HG02798 (cell line): ENCODE data around the gene GALNT16.
"Not testable (repeated sequence)": the region's sequence is repeated elsewhere in the genome, so short reads cannot be mapped to it uniquely, and the experiment has no call there.

Source experiments
- ATAC-seq: cut with Tn5 transposase; IDR thresholded peaks from one replicate; pipeline ENCODE4 v1.9.1; 2021; ENCODE audit warnings: mild to moderate bottlenecking; ENCODE audit not compliant: unreplicated experiment, poor library complexity

The GALNT16 gene

DNA sequence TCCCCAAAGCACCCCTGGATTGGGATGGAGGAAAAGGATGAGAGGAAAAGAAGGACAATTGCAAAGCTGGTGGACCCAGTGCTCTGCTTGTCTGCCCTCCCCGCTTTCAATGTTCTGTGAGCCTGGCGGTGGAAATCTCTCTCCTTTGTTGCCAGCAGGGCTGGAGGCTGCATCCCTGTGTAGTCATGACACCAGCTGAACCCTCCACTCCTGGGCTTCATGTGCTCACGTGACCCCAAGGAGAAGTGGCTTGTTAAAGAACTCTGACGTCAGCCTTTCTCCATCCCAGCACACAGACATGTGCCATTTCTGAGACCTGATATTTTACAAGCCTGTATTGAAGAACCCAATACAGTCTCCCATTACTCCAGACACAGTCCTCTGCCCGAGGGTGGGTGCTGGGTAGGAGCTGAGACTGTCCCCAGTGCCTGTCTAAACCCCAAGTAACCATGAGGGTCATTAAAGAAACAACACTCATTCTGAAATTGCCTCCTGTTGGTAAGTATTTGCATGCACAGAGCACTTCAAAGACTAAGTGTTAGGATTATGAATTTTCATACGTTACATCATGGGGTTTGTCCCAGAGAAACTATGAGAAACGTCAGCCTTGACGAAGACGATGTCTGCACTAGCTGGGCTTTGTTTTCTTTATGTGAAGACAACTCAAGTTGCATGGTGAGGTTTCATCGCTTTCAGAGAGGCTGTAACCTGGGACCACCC, 21.7 kb downstream of the GALNT16 start:
- ATAC-seq, result peak; percentile 67

GRCh38 chr14:69282448-69282847, 22.5 kb downstream of the GALNT16 start:
- ATAC-seq, result no peak

DNA sequence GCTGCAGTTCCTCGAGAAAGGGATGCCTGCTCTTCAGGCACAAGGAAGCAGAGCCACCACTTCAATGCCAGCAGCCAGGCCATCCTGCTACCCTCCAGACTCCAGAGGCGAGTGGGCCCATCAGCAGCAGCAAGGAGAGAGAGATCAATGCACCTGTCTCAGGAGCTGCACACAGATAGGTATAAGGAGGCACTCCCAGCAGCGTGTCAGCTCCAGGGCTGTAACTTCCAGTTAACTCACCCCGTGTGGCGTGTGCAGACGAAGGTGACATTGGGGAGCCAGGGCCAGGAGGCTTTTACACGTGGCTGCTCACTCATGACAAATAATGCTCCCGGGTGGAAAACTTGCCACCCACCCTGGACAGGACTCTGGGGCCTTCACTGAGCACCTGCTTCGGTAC, 24.2 kb downstream of the GALNT16 start:
- no peak for ATAC-seq

DNA sequence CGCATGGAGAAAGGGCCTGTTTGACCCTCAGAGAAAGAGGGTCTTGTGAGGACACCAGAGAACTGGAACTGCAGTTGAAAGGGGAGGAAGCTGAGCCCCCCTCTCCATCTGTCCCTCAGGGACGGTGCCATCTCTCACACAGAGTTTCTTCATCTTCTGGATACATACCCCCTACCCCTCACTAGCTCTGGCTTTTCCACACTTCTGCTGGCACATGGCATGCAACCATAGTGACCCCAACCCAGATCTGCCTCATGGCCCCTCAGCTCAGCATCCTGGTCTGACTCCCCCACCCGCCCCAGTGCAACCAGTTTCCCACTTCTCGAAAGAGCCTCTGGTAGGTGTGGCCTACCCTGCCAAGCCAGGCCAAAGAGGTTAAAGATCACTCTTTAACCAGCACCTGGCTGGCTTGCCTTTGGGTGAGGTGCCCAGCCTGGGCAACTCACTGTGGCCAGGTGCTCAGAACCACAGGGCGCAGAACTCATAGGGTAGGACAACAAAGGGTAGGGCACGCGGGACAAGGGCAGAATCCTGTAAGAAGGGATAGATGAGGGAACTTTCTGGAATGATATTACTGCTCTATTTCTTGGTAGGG, 25.8 kb downstream of the GALNT16 start:
- no peak for ATAC-seq

- ATAC-seq, result no peak
Measured at GRCh38 chr14:69287098-69288010, 27.4 kb downstream of the GALNT16 start.

GRCh38 chr14:69288011-69288771, 28.2 kb downstream of the GALNT16 start:
- no peak for ATAC-seq

- ATAC-seq, result no peak
Measured at GRCh38 chr14:69288956-69289705, 29.2 kb downstream of the GALNT16 start.

DNA sequence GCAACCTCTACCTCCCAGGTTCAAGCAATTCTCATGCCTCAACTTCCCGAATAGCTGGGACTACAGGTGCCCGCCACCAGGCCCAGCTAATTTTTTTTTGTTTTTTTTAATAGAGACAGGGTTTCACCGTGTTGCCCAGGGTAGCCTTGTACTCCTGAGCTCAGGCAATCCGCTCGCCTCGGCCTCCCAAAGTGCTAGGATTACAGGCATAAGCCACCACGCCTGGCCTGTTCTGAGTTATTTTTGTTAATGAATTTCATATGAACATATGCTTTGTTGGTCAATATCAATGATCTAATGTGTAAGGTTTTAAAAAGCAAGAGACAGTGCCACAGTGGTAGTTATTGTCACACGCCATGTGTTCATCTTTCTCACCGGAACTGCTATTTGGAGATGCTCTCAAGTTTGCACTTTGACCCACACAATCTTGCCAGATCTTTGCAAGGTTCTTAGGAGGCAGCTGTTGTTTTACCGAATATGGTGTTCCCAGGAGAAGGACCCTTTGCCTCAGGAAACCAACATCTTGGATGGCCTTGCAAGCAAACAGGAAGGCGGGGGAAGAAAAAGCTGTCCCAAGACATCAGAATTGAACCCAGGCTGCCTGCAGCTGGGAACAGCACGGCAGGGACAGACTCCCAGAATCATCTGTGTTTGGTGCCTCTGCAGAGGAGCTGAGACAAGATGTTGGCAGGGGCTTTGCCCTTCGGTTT, 30.0 kb downstream of the GALNT16 start:
- no peak for ATAC-seq

DNA sequence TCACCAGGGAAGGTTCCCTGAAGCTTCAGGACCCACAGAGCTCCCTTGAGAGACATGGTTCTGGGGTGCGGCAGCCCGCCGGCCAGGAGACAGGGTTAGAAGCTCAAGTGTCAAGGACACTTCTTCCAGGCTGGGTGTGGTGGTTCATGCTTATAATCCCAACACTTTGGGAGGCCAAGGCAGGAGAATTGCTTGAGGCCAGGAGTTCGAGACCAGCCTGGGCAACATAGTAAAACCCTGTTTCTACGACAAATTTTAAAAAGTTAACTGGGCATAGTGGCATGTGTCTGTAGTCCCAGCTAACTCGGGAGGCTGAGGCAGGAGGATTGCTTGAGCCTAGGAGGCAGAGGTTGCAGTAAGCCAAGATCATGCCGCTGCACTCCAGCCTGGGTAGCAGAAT, 30.9 kb downstream of the GALNT16 start:
- ATAC-seq, result not testable (repeated sequence)

DNA sequence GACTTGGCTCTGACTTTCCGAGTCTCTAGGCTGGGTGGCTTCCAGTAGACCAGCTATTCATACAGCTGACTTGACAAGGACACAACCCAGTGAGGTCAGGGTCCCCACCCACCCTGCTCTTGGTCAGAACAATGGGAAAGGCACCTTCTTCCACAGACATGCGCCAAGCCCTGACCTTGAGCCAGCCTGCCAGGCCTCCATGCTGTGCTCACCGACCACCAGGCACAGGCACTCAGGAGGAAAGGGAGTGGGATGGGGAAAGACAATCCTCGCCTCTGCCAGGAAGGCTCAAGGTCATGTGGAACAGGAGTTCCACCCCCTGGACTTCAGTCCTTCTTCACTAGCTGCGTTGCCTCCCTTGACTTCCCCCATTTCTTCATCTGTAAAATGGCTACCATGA, 31.4 kb downstream of the GALNT16 start:
- ATAC-seq, result no peak

- no peak for ATAC-seq
Measured at GRCh38 chr14:69291891-69292561, 32.1 kb downstream of the GALNT16 start.

- no peak for ATAC-seq
Measured at GRCh38 chr14:69298131-69299071, 38.4 kb downstream of the GALNT16 start.

GRCh38 chr14:69299286-69300035, 39.5 kb downstream of the GALNT16 start:
- ATAC-seq, result no peak

- no peak for ATAC-seq
Measured at GRCh38 chr14:69300601-69301221, 40.8 kb downstream of the GALNT16 start.

DNA sequence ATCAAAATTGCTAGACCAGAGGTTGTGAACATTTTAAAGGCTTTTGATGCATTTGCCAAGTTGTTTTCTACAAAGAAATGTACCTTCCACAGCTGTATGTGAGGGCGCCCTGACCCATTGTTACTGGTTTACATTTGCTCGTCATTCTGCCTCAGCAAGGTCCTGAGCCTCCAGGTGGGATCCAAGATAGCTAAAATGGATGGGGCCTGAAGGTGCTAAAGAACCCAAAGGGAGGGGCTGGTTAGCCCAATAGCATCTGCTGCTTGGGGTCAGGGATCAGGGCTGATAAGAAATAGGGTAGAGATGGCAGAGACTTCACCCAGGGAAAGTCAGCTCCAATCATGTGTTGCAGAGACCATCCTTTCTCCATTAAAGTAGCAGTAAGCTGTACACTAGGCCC, 43.1 kb downstream of the GALNT16 start:
- ATAC-seq, result no peak

GRCh38 chr14:69312608-69313007, 52.6 kb downstream of the GALNT16 start:
- no peak for ATAC-seq
